ENCODE measurements around the gene ZNF219. TPM values are rescaled to one million over a fixed set of nuclear protein-coding genes. Genes with fewer than 3 reads are reported as not detected.

The ZNF219 gene
- total RNA-seq, 1 experiment from 2014 or later = 18.5 TPM

GRCh38 chr14:21118933-21119332, 20.5 kb upstream of the ZNF219 start:
- no peaks in the 10 kb centered on the region for H3K4me1 Mint-ChIP-seq (ENCODE audit: low read depth, unreplicated experiment)
- no TSS peak for BruUV-seq (replicated peaks)
- no peaks in the 10 kb centered on the region for H3K36me3 Mint-ChIP-seq (ENCODE audit: insufficient read depth, unreplicated experiment)
- intact Hi-C loops (cut with micrococcal nuclease; ENCODE audit: unreplicated experiment) = no loop called here
- no peak overlapping the region for H3K27ac Mint-ChIP-seq (ENCODE audit: unreplicated experiment)
- no peak for DNase-seq
- no peaks in the 10 kb centered on the region for H3K9me3 Mint-ChIP-seq (ENCODE audit: low read depth, unreplicated experiment)
- CTCF ChIA-PET = no interaction called here
- peaks cover 26% of the 10 kb centered on the region for H3K27me3 Mint-ChIP-seq (ENCODE audit: unreplicated experiment)
- no peak overlapping the region for H3K4me3 Mint-ChIP-seq (ENCODE audit: low read depth, unreplicated experiment)
- TF ChIP-seq CTCF (IDR thresholded peaks at IDR 0.05; ENCODE audit: unreplicated experiment) = no peak

- H3K4me3 Mint-ChIP-seq (ENCODE audit: low read depth, unreplicated experiment) = no peak overlapping the region
- no peak for DNase-seq
- CTCF ChIA-PET = no interaction called here
- TF ChIP-seq CTCF (IDR thresholded peaks at IDR 0.05; ENCODE audit: unreplicated experiment) = no peak
- H3K27me3 Mint-ChIP-seq (ENCODE audit: unreplicated experiment) = no peaks in the 10 kb centered on the region
- no peaks in the 10 kb centered on the region for H3K9me3 Mint-ChIP-seq (ENCODE audit: low read depth, unreplicated experiment)
- BruUV-seq (replicated peaks) = no TSS peak
- no peak overlapping the region for H3K27ac Mint-ChIP-seq (ENCODE audit: unreplicated experiment)
- no peaks in the 10 kb centered on the region for H3K36me3 Mint-ChIP-seq (ENCODE audit: insufficient read depth, unreplicated experiment)
- intact Hi-C loops (cut with micrococcal nuclease; ENCODE audit: unreplicated experiment) = no loop called here
- peaks cover 8% of the 10 kb centered on the region for H3K4me1 Mint-ChIP-seq (ENCODE audit: low read depth, unreplicated experiment)
These were observed 14.9 kb upstream of the ZNF219 start for GRCh38 chr14:21113369-21113768.

- CTCF ChIA-PET = no interaction called here
- DNase-seq = no peak
- Mint-ChIP-seq H3K27ac (ENCODE audit: unreplicated experiment) (no peak overlapping the region), H3K4me3 (ENCODE audit: low read depth, unreplicated experiment) (no peak overlapping the region), H3K4me1 (ENCODE audit: low read depth, unreplicated experiment) (peaks cover 9% of the 10 kb centered on the region), H3K9me3 (ENCODE audit: low read depth, unreplicated experiment) (no peaks in the 10 kb centered on the region), H3K36me3 (ENCODE audit: insufficient read depth, unreplicated experiment) (no peaks in the 10 kb centered on the region), H3K27me3 (ENCODE audit: unreplicated experiment) (no peaks in the 10 kb centered on the region)
- BruUV-seq (replicated peaks) = no TSS peak
- intact Hi-C loops (cut with micrococcal nuclease; ENCODE audit: unreplicated experiment) = no loop called here
- no peak for TF ChIP-seq CTCF (IDR thresholded peaks at IDR 0.05; ENCODE audit: unreplicated experiment)
These were observed 13.8 kb upstream of the ZNF219 start for GRCh38 chr14:21112255-21112654.

- intact Hi-C loops (cut with micrococcal nuclease; ENCODE audit: unreplicated experiment) = no loop called here
- no peak for DNase-seq
- Mint-ChIP-seq H3K4me1 (ENCODE audit: low read depth, unreplicated experiment) (peaks cover 23% of the 10 kb centered on the region), H3K36me3 (ENCODE audit: insufficient read depth, unreplicated experiment) (no peaks in the 10 kb centered on the region), H3K27me3 (ENCODE audit: unreplicated experiment) (no peaks in the 10 kb centered on the region), H3K9me3 (ENCODE audit: low read depth, unreplicated experiment) (no peaks in the 10 kb centered on the region), H3K27ac (ENCODE audit: unreplicated experiment) (no peak overlapping the region), H3K4me3 (ENCODE audit: low read depth, unreplicated experiment) (no peak overlapping the region)
- CTCF ChIA-PET = no interaction called here
- no TSS peak for BruUV-seq (replicated peaks)
- no peak for TF ChIP-seq CTCF (IDR thresholded peaks at IDR 0.05; ENCODE audit: unreplicated experiment)
These were observed 11.1 kb upstream of the ZNF219 start for GRCh38 chr14:21109377-21110138.
